ENCODE results near the gene TLR8.

TLR8 gene

GRCh38 chrX:12965131-12965940 lies 58.9 kb downstream of the TLR8 start:
- DNase-seq (ENCODE audit: low read depth in 2 of 2), result no peak

GRCh38 chrX:12966151-12966550 lies 59.7 kb downstream of the TLR8 start:
- no peak for DNase-seq (ENCODE audit: low read depth in 2 of 2)

GRCh38 chrX:12967711-12968465 lies 61.5 kb downstream of the TLR8 start:
- DNase-seq (ENCODE audit: low read depth in 2 of 2), result no peak

- DNase-seq (ENCODE audit: low read depth in 2 of 2), result no peak
Observed at GRCh38 chrX:12970691-12971202, 64.3 kb downstream of the TLR8 start.

- DNase-seq (ENCODE audit: low read depth in 2 of 2), result no peak
Observed at GRCh38 chrX:12971282-12972003, 65.0 kb downstream of the TLR8 start.

- DNase-seq (ENCODE audit: low read depth in 2 of 2), result no peak
Observed at GRCh38 chrX:12972243-12972642, 65.8 kb downstream of the TLR8 start.
